ENCODE results near the gene PTOV1. TPM values are rescaled to one million over a fixed set of nuclear protein-coding genes. Genes with fewer than 3 reads are reported as not detected.
A peak's percentile ranks its signal among the peaks of the same experiment; 100 is the strongest.

Gene PTOV1
- total and polyA plus RNA-seq, 2 of the 4 experiments (the other 2 are of a cell fraction) = 34.4 to 107 TPM

DNA sequence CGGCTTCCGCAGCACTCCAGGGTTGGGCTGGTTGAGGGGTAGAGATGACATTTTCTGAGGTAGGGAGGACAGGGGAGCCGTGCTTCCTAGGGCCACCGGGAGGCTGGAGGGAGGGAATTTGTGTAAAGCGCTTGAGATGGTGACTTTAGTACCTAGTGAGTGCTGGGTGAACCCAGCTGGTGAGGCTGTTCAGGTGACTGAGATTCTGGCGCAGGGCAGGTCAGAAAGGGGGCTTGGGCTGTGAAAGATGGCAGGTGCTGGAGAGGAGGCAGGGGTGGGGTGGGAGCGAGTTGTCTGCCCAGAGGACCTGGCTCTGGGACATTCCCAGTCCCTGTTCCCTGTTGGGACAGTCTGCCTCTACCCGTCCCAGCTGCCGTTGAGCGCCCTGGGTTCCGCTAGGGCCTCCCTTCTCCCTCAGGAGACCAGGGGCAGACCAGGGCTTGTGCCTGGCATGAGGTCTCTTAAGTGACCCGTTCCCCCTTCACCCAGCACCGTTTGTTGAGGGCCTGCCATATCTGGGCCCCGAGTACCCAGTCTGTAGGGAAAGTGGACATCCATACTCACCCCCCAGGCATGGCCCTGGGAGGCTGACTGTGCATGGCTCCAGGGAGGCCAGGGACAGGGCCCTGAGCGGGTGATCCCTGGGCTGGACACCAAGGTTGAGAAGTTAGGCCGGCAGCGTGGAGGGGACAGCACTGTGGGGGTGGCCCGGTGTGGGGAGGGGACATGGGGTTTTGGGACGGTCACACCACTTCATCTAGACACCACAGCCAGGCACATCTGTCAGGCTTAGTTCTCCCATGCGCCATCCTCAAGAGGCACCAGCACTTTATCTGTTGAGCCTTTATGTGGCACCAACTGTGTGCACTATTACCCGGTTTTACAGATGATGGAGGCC lies 5.0 kb downstream of the PTOV1 start:
- no peaks in the 10 kb centered on the region for H3K9me3 ChIP-seq (ENCODE audit: control insufficient read depth, insufficient read depth, low read length)
- H2AK5ac ChIP-seq (ENCODE audit: low read depth, low read length) = no peak overlapping the region
- ChIA-PET POLR2A (ENCODE audit: unreplicated experiment) (interaction anchor here (0.5 kb wide), 1 partner anchor 12 kb away, joined by 7 read pairs; the partner anchor contains the start of gene PNKP), CTCF (no interaction called here)
- no peak overlapping the region for H2AFZ ChIP-seq (replicated peaks; ENCODE audit: low read length, poor library complexity)
- no peak overlapping the region for H2BK20ac ChIP-seq (ENCODE audit: low read depth, low read length)
- H3K36me3 ChIP-seq (ENCODE audit: control insufficient read depth, insufficient read depth, low read length) = peaks cover 65% of the 10 kb centered on the region
- H4K20me1 ChIP-seq (ENCODE audit: insufficient read depth, low read length) = peaks cover 78% of the 10 kb centered on the region
- no peak overlapping the region for H2BK15ac ChIP-seq (ENCODE audit: low read depth, low read length)
- no peak overlapping the region for H3K4ac ChIP-seq (ENCODE audit: low read depth, low read length)
- WGBS, 2 experiments (ENCODE audit: extremely low coverage in 2 of 2, insufficient read length in 1 of 2) = 93% methylated on average over 3 of the region's 21 CpGs; no CpG with 5 or more reads in 1 of the 2 experiments
- no peak overlapping the region for H4K91ac ChIP-seq (ENCODE audit: insufficient read depth, low read depth, low read length)
- no TSS peak for BruUV-seq (replicated peaks)
- no peak overlapping the region for H3K18ac ChIP-seq (ENCODE audit: low read depth, low read length)
- in situ Hi-C loops (cut with MboI; ENCODE audit: low sequenced_read_pairs) (loop anchor here (10.0 kb wide), 1 partner anchor 171 kb away; the partner anchor contains the start of gene ADM5), dilution Hi-C loops (cut with HindIII; ENCODE audit: low sequenced_read_pairs, unreplicated experiment) (no loop called here), intact Hi-C loops (cut with micrococcal nuclease) (no loop called here)
- H3K4me2 ChIP-seq (ENCODE audit: low read depth, low read length) = no peak overlapping the region
- H4K5ac ChIP-seq (ENCODE audit: low read depth, low read length) = no peak overlapping the region; the same call in 1 of the 2 replicates
- H3K79me1 ChIP-seq (ENCODE audit: low read depth in 1 of 2, low read length in 2 of 2) = peaks cover 4 to 78% of the 10 kb centered on the region in 2 experiments
- H2AK9ac ChIP-seq (replicated peaks; ENCODE audit: low read depth, low read length, poor library complexity) = peak overlapping the region; percentile 70
- peaks cover 15% of the 10 kb centered on the region for H3K9me1 ChIP-seq (ENCODE audit: insufficient read depth, low read length)
- peaks cover 20% of the 10 kb centered on the region for H3K4me1 ChIP-seq (ENCODE audit: control insufficient read depth, insufficient read depth, low read length)
- no peak for DNase-seq
- H3K9ac ChIP-seq (ENCODE audit: low read depth, low read length) = no peak overlapping the region
- no peak overlapping the region for H2BK5ac ChIP-seq (ENCODE audit: low read depth, low read length, poor library complexity, severe bottlenecking)
- no peak for ATAC-seq (ENCODE audit: low read depth)
- H3K27ac ChIP-seq (ENCODE audit: insufficient read depth, low read length) = no peak overlapping the region
- H4K8ac ChIP-seq (ENCODE audit: low read depth in 2 of 2, low read length in 2 of 2) = no peak overlapping the region
- H3K14ac ChIP-seq (replicated peaks; ENCODE audit: low read depth, low read length) = no peak overlapping the region
- H3K23ac ChIP-seq (ENCODE audit: low read depth, low read length) = no peak overlapping the region
- no peak overlapping the region for H3K4me3 ChIP-seq (ENCODE audit: insufficient read depth, low read depth, low read length)
- no peak overlapping the region for H2BK120ac ChIP-seq (ENCODE audit: low read depth, low read length)
- no peaks in the 10 kb centered on the region for H3K27me3 ChIP-seq (ENCODE audit: control insufficient read depth, insufficient read depth, low read length)
- H3K56ac ChIP-seq (ENCODE audit: extremely low read depth, insufficient read depth, low read length) = no peak overlapping the region
- TF ChIP-seq POLR2A (IDR thresholded peaks at IDR 0.05; ENCODE audit: low read depth, low read length) (no peak), RAD21 (IDR thresholded peaks at IDR 0.05; ENCODE audit: low read length) (no peak), CEBPB (IDR thresholded peaks at IDR 0.05; ENCODE audit: low read depth, low read length) (no peak), RFX5 (IDR thresholded peaks at IDR 0.05; ENCODE audit: low read depth, low read length) (no peak), BHLHE40 (IDR thresholded peaks at IDR 0.05; ENCODE audit: low read depth, low read length) (no peak), MAFK (IDR thresholded peaks at IDR 0.05; ENCODE audit: low read depth, low read length) (no peak), FOS (IDR thresholded peaks at IDR 0.05; ENCODE audit: low read depth, low read length) (no peak), RCOR1 (IDR thresholded peaks at IDR 0.05; ENCODE audit: insufficient replicate concordance, low read length) (no peak), NFE2L2 (IDR thresholded peaks at IDR 0.05; ENCODE audit: low read depth, low read length) (no peak), CHD1 (IDR thresholded peaks at IDR 0.05; ENCODE audit: low read depth, low read length) (no peak), SMC3 (IDR thresholded peaks at IDR 0.05; ENCODE audit: low read depth, low read length) (no peak), MAZ (IDR thresholded peaks at IDR 0.05; ENCODE audit: borderline replicate concordance, low read depth, low read length) (no peak)
- TF ChIP-seq, protein P1, sequence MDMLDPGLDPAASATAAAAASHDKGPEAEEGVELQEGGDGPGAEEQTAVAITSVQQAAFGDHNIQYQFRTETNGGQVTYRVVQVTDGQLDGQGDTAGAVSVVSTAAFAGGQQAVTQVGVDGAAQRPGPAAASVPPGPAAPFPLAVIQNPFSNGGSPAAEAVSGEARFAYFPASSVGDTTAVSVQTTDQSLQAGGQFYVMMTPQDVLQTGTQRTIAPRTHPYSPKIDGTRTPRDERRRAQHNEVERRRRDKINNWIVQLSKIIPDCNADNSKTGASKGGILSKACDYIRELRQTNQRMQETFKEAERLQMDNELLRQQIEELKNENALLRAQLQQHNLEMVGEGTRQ (IDR thresholded peaks at IDR 0.05; ENCODE audit: low read depth, low read length) = no peak
- TF ChIP-seq, protein P2, sequence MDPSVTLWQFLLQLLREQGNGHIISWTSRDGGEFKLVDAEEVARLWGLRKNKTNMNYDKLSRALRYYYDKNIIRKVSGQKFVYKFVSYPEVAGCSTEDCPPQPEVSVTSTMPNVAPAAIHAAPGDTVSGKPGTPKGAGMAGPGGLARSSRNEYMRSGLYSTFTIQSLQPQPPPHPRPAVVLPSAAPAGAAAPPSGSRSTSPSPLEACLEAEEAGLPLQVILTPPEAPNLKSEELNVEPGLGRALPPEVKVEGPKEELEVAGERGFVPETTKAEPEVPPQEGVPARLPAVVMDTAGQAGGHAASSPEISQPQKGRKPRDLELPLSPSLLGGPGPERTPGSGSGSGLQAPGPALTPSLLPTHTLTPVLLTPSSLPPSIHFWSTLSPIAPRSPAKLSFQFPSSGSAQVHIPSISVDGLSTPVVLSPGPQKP (IDR thresholded peaks at IDR 0.05; ENCODE audit: borderline replicate concordance, low read depth, low read length) = no peak
- TF ChIP-seq, protein P3, sequence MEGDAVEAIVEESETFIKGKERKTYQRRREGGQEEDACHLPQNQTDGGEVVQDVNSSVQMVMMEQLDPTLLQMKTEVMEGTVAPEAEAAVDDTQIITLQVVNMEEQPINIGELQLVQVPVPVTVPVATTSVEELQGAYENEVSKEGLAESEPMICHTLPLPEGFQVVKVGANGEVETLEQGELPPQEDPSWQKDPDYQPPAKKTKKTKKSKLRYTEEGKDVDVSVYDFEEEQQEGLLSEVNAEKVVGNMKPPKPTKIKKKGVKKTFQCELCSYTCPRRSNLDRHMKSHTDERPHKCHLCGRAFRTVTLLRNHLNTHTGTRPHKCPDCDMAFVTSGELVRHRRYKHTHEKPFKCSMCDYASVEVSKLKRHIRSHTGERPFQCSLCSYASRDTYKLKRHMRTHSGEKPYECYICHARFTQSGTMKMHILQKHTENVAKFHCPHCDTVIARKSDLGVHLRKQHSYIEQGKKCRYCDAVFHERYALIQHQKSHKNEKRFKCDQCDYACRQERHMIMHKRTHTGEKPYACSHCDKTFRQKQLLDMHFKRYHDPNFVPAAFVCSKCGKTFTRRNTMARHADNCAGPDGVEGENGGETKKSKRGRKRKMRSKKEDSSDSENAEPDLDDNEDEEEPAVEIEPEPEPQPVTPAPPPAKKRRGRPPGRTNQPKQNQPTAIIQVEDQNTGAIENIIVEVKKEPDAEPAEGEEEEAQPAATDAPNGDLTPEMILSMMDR (conservative IDR thresholded peaks at IDR 0.05; ENCODE audit: low read depth, low read length) = no peak
